ENCODE results near the gene ZBED3. TPM values are rescaled to one million over a fixed set of nuclear protein-coding genes. Genes with fewer than 3 reads are reported as not detected.
A peak's percentile ranks its signal among the peaks of the same experiment; 100 is the strongest.

Gene ZBED3
- total and polyA plus RNA-seq, 2 donors (not counting 3 experiments of a cell fraction or from before 2014, with no cell fraction given): 11.8 to 15.9 TPM

- FAIRE-seq (peak; percentile 42), DNase-seq (ENCODE audit: low read depth, low spot score) (peak; percentile 61)
- Histone ChIP-seq H3K9ac (replicated peaks; ENCODE audit: extremely low read depth, insufficient read depth, low read length) (peak overlapping the region; percentile 39), H2AFZ (ENCODE audit: low read depth, low read length) (peak overlapping the region; percentile 94), H3K36me3 (ENCODE audit: control insufficient read depth in 2 of 2, extremely low read depth in 1 of 2, insufficient read depth in 2 of 2, low read length in 2 of 2) (peaks cover 0 to 2% of the 10 kb centered on the region in 2 experiments), H3K27ac (ENCODE audit: insufficient read depth, low read depth, low read length) (no peak overlapping the region), H3K4me3 (replicated peaks in 1 of 3; ENCODE audit: insufficient read depth in 1 of 3, low read depth in 1 of 3, low read length in 3 of 3) (peak overlapping the region in 2 of 3 experiments; percentile 35), H3K4me2 (ENCODE audit: insufficient read depth, low read length) (peak overlapping the region; percentile 57), H4K20me1 (replicated peaks; ENCODE audit: control insufficient read depth, extremely low read depth, insufficient read depth, low read length) (no peaks in the 10 kb centered on the region), H3K9me3 (replicated peaks; ENCODE audit: control insufficient read depth, insufficient read depth, low read length) (no peaks in the 10 kb centered on the region), H3K27me3 (ENCODE audit: control insufficient read depth in 2 of 2, insufficient read depth in 2 of 2, low read length in 2 of 2) (no peaks in the 10 kb centered on the region), H3K4me1 (ENCODE audit: control insufficient read depth, extremely low read depth, insufficient read depth, low read length) (peaks cover 3% of the 10 kb centered on the region), H3K9me1 (replicated peaks; ENCODE audit: control insufficient read depth, extremely low read depth, insufficient read depth, low read length) (no peaks in the 10 kb centered on the region), H3K79me2 (ENCODE audit: control insufficient read depth, insufficient read depth, low read length) (no peaks in the 10 kb centered on the region)
- POLR2A ChIA-PET: interaction anchor here (0.7 kb wide), 1 partner anchor 9 kb away, joined by 3 read pairs; no protein-coding TSS in a partner anchor
- dilution Hi-C loops (cut with MboI; ENCODE audit: extremely low pct_ligation_motif_present, low sequenced_read_pairs) (no loop called here), intact Hi-C loops (cut with micrococcal nuclease) (loop anchor here (1.0 to 2.0 kb wide), 7 partner anchors 9 to 476 kb away; partner anchors contain the start of genes AGGF1 and WDR41)
- CTCF ChIA-PET: interaction anchor here (0.6 to 2.7 kb wide), 30 partner anchors 10 to 974 kb away, joined by 3 to 82 read pairs (median 4); partner anchors contain the start of genes AGGF1, WDR41 and ZBED3
- no TSS peak for BruUV-seq (replicated peaks)
- no peak for TF ChIP-seq EZH2 (IDR thresholded peaks at IDR 0.05; ENCODE audit: borderline replicate concordance, low read depth, low read length, severe bottlenecking)
- peak; percentile 50 for TF ChIP-seq POLR2AphosphoS5 (IDR thresholded peaks at IDR 0.05; ENCODE audit: insufficient read depth, low read depth, low read length)
- TF ChIP-seq CTCF (IDR thresholded peaks at IDR 0.05; ENCODE audit: extremely low read depth in 1 of 2, insufficient read depth in 1 of 2, low read depth in 1 of 2, low read length in 2 of 2): peak; percentile 79 to 89
- no peak for TF ChIP-seq MAX (IDR thresholded peaks at IDR 0.05; ENCODE audit: insufficient read depth, insufficient read length)
Measured at GRCh38 chr5:77076961-77077828, 9.9 kb downstream of the ZBED3 start.

All from endothelial cell of umbilical vein (primary cell).